K562 (cell line): ENCODE measurements around the gene HEPACAM2. TPM values are rescaled to one million over a fixed set of nuclear protein-coding genes. Genes with fewer than 3 reads are reported as not detected.

Experiments used
- ATAC-seq: fragments of 200-7000 bp; cut with Tn5 transposase; 3 replicates; pipeline ENCODE4 v1.9.1; 2020; ENCODE audit warnings: moderate library complexity
- BruUV-seq: library from RNA; stranded (reverse); fragments of 400-500 nt; replicated peaks from 2 replicates; lab custom pipeline; 2021; lab: Mats Ljungman, UMichigan
- CTCF ChIA-PET: fragments of 300-600 bp; formaldehyde crosslinking; extraction: SDS; loops from one replicate; lab custom pipeline; 2021; ENCODE audit warnings: low intra/inter-chr PET ratio; lab: Yijun Ruan, JAX
- POLR2A ChIA-PET: fragments of 300-600, 350-650 bp; sonication (Branson Sonifier 250); formaldehyde crosslinking; extraction: SDS; loops from one replicate; lab custom pipeline; 2021; ENCODE audit warnings: antibody characterized with exemption, inconsistent platforms; lab: Yijun Ruan, JAX
- DNase-seq, 4 experiments: peaks; one replicate each; pipeline versions ENCODE4 v3.0.0 to v3.0.0-alpha.2; 2011 to 2018; ENCODE audit warnings: low spot score in 3 of 4, mixed read lengths in 3 of 4; ENCODE audit errors: extremely low read depth in 1 of 4
- FAIRE-seq: peaks from 2 replicates; lab custom pipeline; 2011; peaks lifted over from hg19 to GRCh38; lab: Jason Lieb, UNC
- H2AFZ ChIP-seq: 2 replicates; pipeline ENCODE4 v1.6.0; 2011; ENCODE audit warnings: low read depth, low read length, control low read depth, inconsistent platforms
- H3K27ac ChIP-seq: fragments of 200-600 bp; 3 replicates; pipeline ENCODE4 v1.8.0; 2011; ENCODE audit warnings: low read depth, mild to moderate bottlenecking, control low read depth, inconsistent platforms, low read length, moderate library complexity, mixed read lengths; ENCODE audit errors: extremely low read depth
- H3K27me3 ChIP-seq, 2 experiments: fragments of 300-600 bp in 1 of 2; 2 replicates in 1 of 2; 3 replicates in 1 of 2; pipeline versions ENCODE4 v1.6.0 to v1.8.0; 2011; ENCODE audit warnings: inconsistent platforms in 2 of 2, low read length in 2 of 2, mild to moderate bottlenecking in 1 of 2, mixed read lengths in 1 of 2, moderate library complexity in 1 of 2; ENCODE audit not compliant: control insufficient read depth in 2 of 2, insufficient read depth in 2 of 2
- H3K36me3 ChIP-seq: fragments of 300-600 bp; 3 replicates; pipeline ENCODE4 v1.8.0; 2011; ENCODE audit warnings: mild to moderate bottlenecking, low read length, inconsistent platforms; ENCODE audit not compliant: control insufficient read depth, insufficient read depth
- H3K4me1 ChIP-seq, 2 experiments: fragments of 200-600 bp in 1 of 2; replicated peaks in 1 of 2; 2 replicates in 1 of 2; 3 replicates in 1 of 2; pipeline versions ENCODE4 v1.5.1 to v1.8.0; 2011; ENCODE audit warnings: inconsistent platforms in 2 of 2, low read length in 2 of 2, mild to moderate bottlenecking in 1 of 2, mixed read lengths in 1 of 2, moderate library complexity in 1 of 2; ENCODE audit not compliant: control insufficient read depth in 2 of 2, insufficient read depth in 2 of 2
- H3K4me2 ChIP-seq: 2 replicates; pipeline ENCODE4 v1.6.1; 2011; ENCODE audit warnings: low read length, control low read depth, inconsistent platforms, mixed read lengths; ENCODE audit not compliant: insufficient read depth
- H3K4me3 ChIP-seq: fragments of 200-600 bp; sonication (generic), shearing (Covaris generic); 2 replicates; pipeline ENCODE4 v1.5.1; 2016; ENCODE audit warnings: control low read depth, inconsistent platforms
- H3K79me2 ChIP-seq: fragments of 200-600 bp; 3 replicates; pipeline ENCODE4 v1.8.0; 2011; ENCODE audit warnings: low read length, inconsistent platforms; ENCODE audit not compliant: control insufficient read depth, insufficient read depth
- H3K9ac ChIP-seq, 2 experiments: 2 replicates each; pipeline versions ENCODE4 v1.6.0 to v1.6.1; 2011; ENCODE audit warnings: low read depth in 2 of 2, low read length in 2 of 2, control low read depth in 1 of 2, inconsistent platforms in 1 of 2, mild to moderate bottlenecking in 1 of 2, mixed read lengths in 1 of 2; ENCODE audit not compliant: insufficient read depth in 1 of 2
- H3K9me1 ChIP-seq: one replicate; pipeline ENCODE4 v1.6.0; 2011; ENCODE audit warnings: inconsistent platforms, mild to moderate bottlenecking, low read length, moderate library complexity; ENCODE audit not compliant: control insufficient read depth, insufficient read depth
- H3K9me3 ChIP-seq: replicated peaks from 2 replicates; pipeline ENCODE4 v1.5.1; 2011; ENCODE audit warnings: low read depth, low read length, inconsistent platforms; ENCODE audit not compliant: control insufficient read depth, insufficient read depth
- H4K20me1 ChIP-seq: replicated peaks from 2 replicates; pipeline ENCODE4 v1.6.1; 2011; ENCODE audit warnings: low read length, inconsistent platforms, mixed read lengths; ENCODE audit not compliant: control insufficient read depth, insufficient read depth
- BMI1 ChIP-seq: fragments of 150-350 bp; IDR thresholded peaks from 2 replicates; pipeline ENCODE4 v1.6.1; 2014; ENCODE audit warnings: low read length
- CTCF ChIP-seq, 3 experiments: IDR thresholded peaks in 2 of 3; conservative IDR thresholded peaks in 1 of 3; 2 replicates each; pipeline ENCODE4 v1.5.1; 2011 to 2012; ENCODE audit warnings: low read length in 3 of 3, mild to moderate bottlenecking in 3 of 3, control low read depth in 2 of 3, improper control_type of control experiment in 1 of 3, inconsistent platforms in 1 of 3, low read depth in 1 of 3, mixed read lengths in 1 of 3, moderate library complexity in 1 of 3; ENCODE audit not compliant: insufficient read depth in 2 of 3
- EHMT2 ChIP-seq: fragments of 450-650 bp; IDR thresholded peaks from 2 replicates; pipeline ENCODE4 v1.6.1; 2018; ENCODE audit warnings: antibody characterized with exemption
- PTTG1 ChIP-seq: fragments of 450-650 bp; IDR thresholded peaks from 2 replicates; pipeline ENCODE4 v1.6.1; 2016; ENCODE audit warnings: low read depth, mild to moderate bottlenecking, missing genetic modification characterization, missing compliant biosample characterization
- SLC30A9 ChIP-seq: fragments of 250-450 bp; sonication (Bioruptor Pico); IDR thresholded peaks from 2 replicates; pipeline ENCODE4 v1.8.0; 2022; ENCODE audit warnings: mild to moderate bottlenecking, moderate library complexity
- TRIM24 ChIP-seq, 2 experiments: fragments of 450-650 bp; IDR thresholded peaks; 2 replicates each; pipeline ENCODE4 v1.6.1; 2016
- ZKSCAN1 ChIP-seq: fragments of 150-350 bp; IDR thresholded peaks from 2 replicates; pipeline ENCODE4 v1.6.1; 2016; ENCODE audit warnings: low read depth, low read length
- WGBS: fragments of 100-300 bp; shearing (Covaris generic); methylation state at CpG from one replicate; pipeline ENCODE4 v1.1.6; 2016; ENCODE audit warnings: low coverage, mixed read lengths; ENCODE audit not compliant: insufficient coverage; ENCODE audit errors: missing lambda C conversion rate; 5-methylcytosine and 5-hydroxymethylcytosine counted together
- in situ Hi-C: fragments of 300-500 bp; cut with MboI; formaldehyde crosslinking; loops from 4 replicates; pipeline ENCODE4 v1.15.0; 2018; ENCODE audit warnings: inconsistent platforms, mixed read lengths
- intact Hi-C: fragments of 100-400 bp; cut with micrococcal nuclease; formaldehyde crosslinking; loops from 2 replicates; pipeline ENCODE4 v1.14.2; 2022
- polyA plus RNA-seq, 8 experiments: library from polyadenylated mRNA; depleted of rRNA in 4 of 8; stranded (reverse) in 5 of 8; unstranded in 3 of 8; fragments of >200 nt; fragmentation: Nextera tagmentation in 2 of 8; fragmentation: Illumina TruSeq in 1 of 8; extraction: Ambion mirVana in 2 of 8; extraction: Trizol in 1 of 8; gene quantifications; 2 replicates each; pipeline versions ENCODE4 v1.2.1 to v1.2.3, GENCODE V29; 2011 to 2014; ENCODE audit warnings: inconsistent platforms in 1 of 8, missing spikeins in 1 of 8
- total RNA-seq, 7 experiments: library from RNA; depleted of rRNA in 6 of 7; stranded (reverse); fragments of >200 nt in 6 of 7; fragmentation: Illumina TruSeq in 2 of 7; extraction: Trizol in 2 of 7; gene quantifications; 2 replicates each; pipeline versions ENCODE4 v1.2.1 to v1.2.3, GENCODE V29; 2011 to 2021; ENCODE audit warnings: low replicate concordance in 1 of 7

HEPACAM2 gene
- total and polyA plus RNA-seq, 9 of the 15 experiments (the other 6 are each of a cell fraction or from before 2014, with no cell fraction given), result 2.0 to 6.5 (median 3.9) TPM

- H4K20me1 ChIP-seq, result no peaks in the 10 kb centered on the region
- intact Hi-C loops (no loop called here), in situ Hi-C loops (no loop called here)
- no peaks in the 10 kb centered on the region for H3K36me3 ChIP-seq
- no peak overlapping the region for H2AFZ ChIP-seq
- H3K4me2 ChIP-seq, result no peak overlapping the region
- POLR2A ChIA-PET, result no interaction called here
- no peaks in the 10 kb centered on the region for H3K9me1 ChIP-seq
- CTCF ChIA-PET, result no interaction called here
- no peaks in the 10 kb centered on the region for H3K27me3 ChIP-seq
- no peak overlapping the region for H3K27ac ChIP-seq
- 5% methylated on average over 3 of the region's 3 CpGs for WGBS
- no TSS peak for BruUV-seq
- no peak for FAIRE-seq
- H3K9me3 ChIP-seq, result no peaks in the 10 kb centered on the region
- H3K4me3 ChIP-seq, result no peak overlapping the region
- peak; percentile 63 for ATAC-seq
- no peaks in the 10 kb centered on the region for H3K79me2 ChIP-seq
- TF ChIP-seq PTTG1 (tag) (no peak), CTCF (IDR thresholded peaks at IDR 0.05 in 2 of 3, conservative IDR thresholded peaks at IDR 0.05 in 1 of 3; ENCODE audit: insufficient read depth in 2 of 3, low read depth in 1 of 3, low read length in 3 of 3) (no peak), SLC30A9 (no peak), TRIM24 (IDR thresholded peaks at IDR 0.05) (no peak), ZKSCAN1 (no peak), EHMT2 (no peak), BMI1 (no peak)
- H3K9ac ChIP-seq, result no peak overlapping the region
- DNase-seq, result no peak
- no peaks in the 10 kb centered on the region for H3K4me1 ChIP-seq
Measured at GRCh38 chr7:93194386-93194785, 31.9 kb downstream of the HEPACAM2 start.
